AG10803 (cell line): ENCODE measurements around the gene EMC1.
"Not testable (repeated sequence)": the region's sequence is repeated elsewhere in the genome, so short reads cannot be mapped to it uniquely, and the experiment has no call there.

ENCODE experiments used
- DNase-seq: peaks from one replicate; pipeline ENCODE4 v3.0.0; 2010; ENCODE audit warnings: low read depth
- H3K4me3 ChIP-seq: 2 replicates; pipeline ENCODE4 v1.5.1; 2011; ENCODE audit warnings: mild to moderate bottlenecking, low read length, control low read depth
- CTCF ChIP-seq: conservative IDR thresholded peaks from 2 replicates; pipeline ENCODE4 v1.5.1; 2011; ENCODE audit warnings: mild to moderate bottlenecking, low read length, control low read depth, inconsistent platforms

EMC1 gene

DNA sequence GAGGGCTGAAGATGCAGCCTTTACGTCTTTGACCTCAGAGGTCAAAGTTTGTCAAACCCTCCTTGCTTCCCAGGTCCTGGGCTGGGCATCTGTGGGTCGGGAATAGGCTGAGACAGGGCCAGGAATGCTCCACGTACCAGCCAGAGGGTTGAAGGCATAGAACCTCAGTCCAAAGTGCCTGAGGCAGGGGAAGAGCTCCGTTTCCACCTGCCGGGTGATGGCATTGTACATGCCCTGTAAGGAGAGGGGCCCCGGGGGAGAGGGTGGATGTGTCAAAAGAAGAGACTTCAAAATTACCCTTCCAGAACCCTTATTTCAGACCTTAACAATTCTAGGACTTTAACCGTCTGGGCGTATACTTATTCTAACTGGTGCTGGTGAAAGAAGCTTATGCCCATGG lies 33.6 kb upstream of the EMC1 start:
- H3K4me3 ChIP-seq: no peak overlapping the region
- no peak for DNase-seq
- no peak for TF ChIP-seq CTCF

DNA sequence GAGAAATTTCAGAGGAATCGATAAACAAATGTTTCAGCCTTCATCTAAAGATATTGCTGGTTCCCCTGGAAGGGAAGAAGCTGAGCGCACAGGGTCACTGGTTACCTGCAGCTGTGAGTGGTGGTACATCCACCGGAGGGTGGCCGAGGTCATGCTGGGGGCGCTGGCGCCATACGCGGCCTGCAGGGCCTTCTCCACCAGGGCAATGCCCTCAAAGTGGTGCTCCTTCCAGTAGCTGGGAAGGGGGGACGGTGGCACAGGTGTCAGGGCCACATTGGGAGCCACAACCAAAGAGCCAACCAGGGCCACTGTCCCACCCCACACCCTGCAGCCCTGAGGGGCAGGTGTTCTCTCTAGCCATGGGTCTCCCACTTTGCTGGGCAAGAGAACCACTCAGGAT lies 32.6 kb upstream of the EMC1 start:
- no peak for DNase-seq
- no peak for TF ChIP-seq CTCF
- H3K4me3 ChIP-seq: no peak overlapping the region

DNA sequence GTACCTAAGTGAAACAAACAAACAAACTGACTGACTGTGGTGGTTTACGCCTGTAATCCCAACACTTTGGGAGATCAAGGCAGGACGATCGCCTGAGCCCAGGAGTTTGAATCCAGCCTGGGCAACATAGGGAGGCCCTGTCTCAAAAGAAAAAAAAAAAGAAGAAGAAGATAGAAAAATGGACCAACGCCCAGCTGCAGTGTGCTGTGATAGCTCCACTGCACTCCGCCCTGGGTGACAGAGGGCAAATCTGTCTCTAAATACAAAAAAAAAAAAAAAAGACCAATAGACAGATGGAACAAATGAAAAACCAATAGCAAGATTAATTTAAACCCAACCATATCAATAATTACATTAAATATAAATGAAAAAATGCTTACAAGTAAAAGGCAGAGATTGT lies 23.3 kb upstream of the EMC1 start:
- DNase-seq: no peak
- TF ChIP-seq CTCF: no peak
- no peak overlapping the region for H3K4me3 ChIP-seq

DNA sequence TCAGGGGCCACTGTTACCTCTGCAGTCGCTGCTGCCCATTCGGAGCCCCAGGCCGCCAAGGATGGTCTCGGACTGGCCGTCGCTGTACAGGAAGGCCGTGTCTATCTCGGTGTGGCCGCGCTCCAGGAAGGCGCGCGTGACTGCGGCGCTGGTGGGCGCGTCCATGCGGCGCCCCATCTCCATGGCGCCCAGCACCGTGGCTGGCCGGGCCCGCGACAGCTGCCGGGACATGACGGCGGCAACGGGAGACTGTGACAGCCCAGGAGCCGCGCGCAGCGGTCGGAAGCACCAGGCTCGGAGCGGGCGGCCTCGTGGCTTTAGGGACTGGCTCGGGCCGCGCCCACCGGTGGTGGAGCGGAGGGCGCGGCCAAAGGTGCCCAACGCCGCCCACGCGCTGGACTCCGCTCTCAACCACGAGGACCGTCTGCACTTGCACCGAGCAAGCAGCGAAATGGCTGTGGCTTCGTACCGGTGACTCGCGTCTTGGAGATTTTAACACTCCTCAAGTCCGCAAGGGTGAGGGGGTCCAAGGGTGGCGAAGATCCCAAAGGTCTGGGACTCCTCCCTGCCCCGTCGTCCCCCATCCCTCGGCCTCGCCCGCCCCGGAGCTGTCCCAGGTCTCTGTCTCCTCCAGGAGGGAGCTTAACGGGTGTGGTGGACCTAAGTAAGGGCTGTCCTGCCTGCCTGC lies 22.7 kb upstream of the EMC1 start:
- not testable (repeated sequence) for DNase-seq
- H3K4me3 ChIP-seq: 0 out of 2 replicates have a peak overlapping the region, but pooled peaks have one; percentile 9

- TF ChIP-seq CTCF: no peak
- DNase-seq: no peak
- H3K4me3 ChIP-seq: no peak overlapping the region
These were observed 22.0 kb upstream of the EMC1 start for GRCh38 chr1:19273106-19273843.

GRCh38 chr1:19272064-19272463 lies 20.7 kb upstream of the EMC1 start:
- no peak for DNase-seq
- H3K4me3 ChIP-seq: no peak overlapping the region
- TF ChIP-seq CTCF: no peak

DNA sequence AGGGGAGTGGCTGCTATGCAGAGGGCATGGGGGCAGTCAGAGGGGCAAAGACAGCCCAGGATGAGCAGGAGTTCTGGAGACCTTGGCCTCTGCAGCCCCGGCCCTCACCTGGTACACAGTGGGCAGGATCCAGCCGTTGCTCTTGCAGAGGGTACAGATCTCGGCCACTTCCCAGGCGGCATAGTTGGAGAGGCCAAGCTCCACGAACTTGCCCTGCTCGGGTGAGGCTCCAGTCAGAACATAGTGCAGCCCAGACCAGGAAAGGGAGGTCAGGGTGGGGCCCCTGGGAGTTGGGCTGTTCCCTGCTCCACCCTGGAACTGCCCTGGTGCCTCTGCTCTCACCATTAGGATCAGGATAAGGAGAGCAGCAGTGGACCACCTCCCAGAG lies 19.0 kb upstream of the EMC1 start:
- not testable (repeated sequence) for DNase-seq, H3K4me3 ChIP-seq

- not testable (repeated sequence) for DNase-seq, H3K4me3 ChIP-seq
These were observed 18.4 kb upstream of the EMC1 start for GRCh38 chr1:19269427-19270342.
